Bronchial epithelial cell (primary cell): ENCODE measurements around the gene JADE2. TPM values are rescaled to one million over a fixed set of nuclear protein-coding genes. Genes with fewer than 3 reads are reported as not detected.
A peak's percentile ranks its signal among the peaks of the same experiment; 100 is the strongest.

Experiments used
- DNase-seq: peaks from one replicate; pipeline ENCODE4 v3.0.0-alpha.2; 2010; ENCODE audit warnings: low read depth
- FAIRE-seq: peaks from 2 replicates; lab custom pipeline; 2011; peaks lifted over from hg19 to GRCh38; lab: Jason Lieb, UNC
- H3K27me3 ChIP-seq: 2 replicates; pipeline ENCODE4 v1.5.1; 2011; ENCODE audit warnings: low read length; ENCODE audit not compliant: control insufficient read depth, insufficient read depth
- H3K36me3 ChIP-seq: 2 replicates; pipeline ENCODE4 v1.5.1; 2011; ENCODE audit warnings: low read length; ENCODE audit not compliant: control insufficient read depth, insufficient read depth
- H3K4me3 ChIP-seq: 2 replicates; pipeline ENCODE4 v1.5.1; 2011; ENCODE audit warnings: mild to moderate bottlenecking, low read depth, low read length, control low read depth
- CTCF ChIP-seq: IDR thresholded peaks from 2 replicates; pipeline ENCODE4 v1.5.1; 2011; ENCODE audit warnings: mild to moderate bottlenecking, moderate library complexity, low read length, control low read depth, inconsistent platforms; ENCODE audit not compliant: insufficient read depth, severe bottlenecking
- total RNA-seq: library from RNA; depleted of rRNA; stranded (reverse); fragments of >200 nt; gene quantifications from 2 replicates; pipeline ENCODE4 v1.2.1, GENCODE V29; 2014

Gene JADE2
- total RNA-seq, 1 donor from 2014 or later, result 17.1 TPM

GRCh38 chr5:134506054-134507039, 19.1 kb upstream of the JADE2 start:
- DNase-seq (no peak), FAIRE-seq (no peak)
- TF ChIP-seq CTCF, result no peak
- Histone ChIP-seq H3K36me3 (no peaks in the 10 kb centered on the region), H3K4me3 (no peak overlapping the region), H3K27me3 (no peaks in the 10 kb centered on the region)

- H3K4me3 ChIP-seq, result no peak overlapping the region
- DNase-seq, result peak; percentile 37
- no peaks in the 10 kb centered on the region for H3K36me3 ChIP-seq
- no peaks in the 10 kb centered on the region for H3K27me3 ChIP-seq
- TF ChIP-seq CTCF, result no peak
- no peak for FAIRE-seq
These were observed 18.0 kb upstream of the JADE2 start for GRCh38 chr5:134507452-134507851.

- H3K36me3 ChIP-seq, result no peaks in the 10 kb centered on the region
- H3K4me3 ChIP-seq, result no peak overlapping the region
- TF ChIP-seq CTCF, result no peak
- FAIRE-seq (no peak), DNase-seq (no peak)
- no peaks in the 10 kb centered on the region for H3K27me3 ChIP-seq
These were observed 16.8 kb upstream of the JADE2 start for GRCh38 chr5:134508521-134509195.

- no peaks in the 10 kb centered on the region for H3K36me3 ChIP-seq
- no peak for TF ChIP-seq CTCF
- H3K4me3 ChIP-seq, result no peak overlapping the region
- no peaks in the 10 kb centered on the region for H3K27me3 ChIP-seq
- peak; percentile 28 for DNase-seq
- no peak for FAIRE-seq
These were observed 16.0 kb upstream of the JADE2 start for GRCh38 chr5:134509308-134510040.

- no peak overlapping the region for H3K4me3 ChIP-seq
- H3K27me3 ChIP-seq, result no peaks in the 10 kb centered on the region
- TF ChIP-seq CTCF, result no peak
- no peaks in the 10 kb centered on the region for H3K36me3 ChIP-seq
- DNase-seq (peak; percentile 90), FAIRE-seq (no peak)
These were observed 14.3 kb upstream of the JADE2 start for GRCh38 chr5:134510970-134511795.
